ENCODE results near the gene ARHGAP31. TPM values are rescaled to one million over a fixed set of nuclear protein-coding genes. Genes with fewer than 3 reads are reported as not detected.
A peak's percentile ranks its signal among the peaks of the same experiment; 100 is the strongest.
"Not testable (repeated sequence)": the region's sequence is repeated elsewhere in the genome, so short reads cannot be mapped to it uniquely, and the experiment has no call there.

The ARHGAP31 gene
- total RNA-seq, 6 experiments from 2014 or later, result 1.6 to 8.7 (median 4.9) TPM

DNA sequence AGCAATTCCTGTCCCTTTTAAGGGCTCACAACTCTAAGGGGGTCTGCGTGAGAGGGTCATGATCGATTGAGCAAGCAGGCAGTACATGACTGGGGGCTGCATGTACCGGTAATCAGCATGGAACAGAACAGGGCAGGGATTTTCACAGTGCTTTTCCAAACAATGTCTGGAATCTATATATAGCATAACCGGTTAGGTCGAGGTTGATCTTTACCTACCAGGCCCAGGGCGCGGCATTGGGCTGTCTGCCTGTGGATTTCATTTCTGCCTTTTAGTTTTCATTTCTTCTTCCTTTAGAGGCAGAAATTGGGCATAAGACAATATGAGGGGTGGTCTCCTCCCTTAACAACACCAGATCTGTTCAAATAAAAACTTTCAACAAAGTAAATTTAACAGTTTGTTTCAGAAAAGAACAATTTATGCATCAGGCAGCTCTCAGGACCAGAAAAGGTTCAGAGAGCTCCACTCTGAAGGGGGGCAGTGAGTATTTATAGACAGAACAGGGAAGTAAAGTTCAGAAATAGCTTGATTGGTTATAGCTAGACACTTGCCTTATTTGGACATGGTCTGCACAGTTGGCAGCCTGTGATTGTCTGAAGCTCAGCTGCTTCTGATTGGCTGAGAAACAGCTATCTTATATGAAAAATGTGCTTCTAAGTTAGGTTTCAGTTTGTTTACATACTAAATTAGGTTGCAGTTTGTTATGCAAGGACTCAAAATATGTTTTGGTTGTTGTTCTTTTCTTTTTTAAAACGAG lies 36.4 kb upstream of the ARHGAP31 start:
- TF ChIP-seq, protein P1, sequence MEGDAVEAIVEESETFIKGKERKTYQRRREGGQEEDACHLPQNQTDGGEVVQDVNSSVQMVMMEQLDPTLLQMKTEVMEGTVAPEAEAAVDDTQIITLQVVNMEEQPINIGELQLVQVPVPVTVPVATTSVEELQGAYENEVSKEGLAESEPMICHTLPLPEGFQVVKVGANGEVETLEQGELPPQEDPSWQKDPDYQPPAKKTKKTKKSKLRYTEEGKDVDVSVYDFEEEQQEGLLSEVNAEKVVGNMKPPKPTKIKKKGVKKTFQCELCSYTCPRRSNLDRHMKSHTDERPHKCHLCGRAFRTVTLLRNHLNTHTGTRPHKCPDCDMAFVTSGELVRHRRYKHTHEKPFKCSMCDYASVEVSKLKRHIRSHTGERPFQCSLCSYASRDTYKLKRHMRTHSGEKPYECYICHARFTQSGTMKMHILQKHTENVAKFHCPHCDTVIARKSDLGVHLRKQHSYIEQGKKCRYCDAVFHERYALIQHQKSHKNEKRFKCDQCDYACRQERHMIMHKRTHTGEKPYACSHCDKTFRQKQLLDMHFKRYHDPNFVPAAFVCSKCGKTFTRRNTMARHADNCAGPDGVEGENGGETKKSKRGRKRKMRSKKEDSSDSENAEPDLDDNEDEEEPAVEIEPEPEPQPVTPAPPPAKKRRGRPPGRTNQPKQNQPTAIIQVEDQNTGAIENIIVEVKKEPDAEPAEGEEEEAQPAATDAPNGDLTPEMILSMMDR (IDR thresholded peaks at IDR 0.05), result no peak
- TF ChIP-seq POLR2A (IDR thresholded peaks at IDR 0.05), result no peak
- no peaks in the 10 kb centered on the region for H3K9me3 ChIP-seq
- no peaks in the 10 kb centered on the region for H3K4me1 ChIP-seq
- no peak overlapping the region for H3K4me3 ChIP-seq
- no peak for DNase-seq
- no peaks in the 10 kb centered on the region for H3K36me3 ChIP-seq
- intact Hi-C loops (cut with DNase I), result no loop called here
- H3K27ac ChIP-seq, result no peak overlapping the region
- 62% methylated on average over 6 of the region's 8 CpGs for WGBS (ENCODE audit: insufficient coverage, low coverage, low lambda C conversion rate, missing lambda C conversion rate)
- H3K27me3 ChIP-seq, result no peaks in the 10 kb centered on the region
- peak in 3 of 4 donors; percentile 29 to 34 (median 30) for ATAC-seq

DNA sequence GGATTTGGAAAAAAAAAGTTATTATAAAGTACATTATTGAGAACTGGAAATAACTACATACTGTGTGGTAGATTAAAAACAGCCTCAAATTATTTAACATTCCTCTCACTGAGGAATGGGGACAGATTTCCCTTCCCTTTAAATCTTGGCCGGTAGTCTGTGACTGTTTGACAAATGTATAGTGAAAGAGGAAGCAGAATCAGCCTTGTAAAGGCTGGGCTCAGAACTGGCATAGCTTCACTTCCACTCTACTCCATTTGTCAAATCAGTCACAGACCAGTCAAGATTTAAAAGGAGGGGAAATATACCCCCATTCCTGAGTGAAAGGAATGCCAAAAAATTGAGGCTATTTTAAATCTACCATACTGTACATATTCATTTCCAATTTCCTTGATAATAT lies 35.3 kb upstream of the ARHGAP31 start:
- H3K27ac ChIP-seq, result no peak overlapping the region
- ATAC-seq (peak; percentile 45 to 73 (median 57)), DNase-seq (no peak)
- no peak for TF ChIP-seq POLR2A (IDR thresholded peaks at IDR 0.05)
- TF ChIP-seq, protein P1 (IDR thresholded peaks at IDR 0.05), result no peak
- 0% methylated on average over 1 of the region's 1 CpG for WGBS (ENCODE audit: insufficient coverage, low coverage, low lambda C conversion rate, missing lambda C conversion rate)
- H3K4me3 ChIP-seq, result no peak overlapping the region
- no peaks in the 10 kb centered on the region for H3K9me3 ChIP-seq
- H3K27me3 ChIP-seq, result no peaks in the 10 kb centered on the region
- no peaks in the 10 kb centered on the region for H3K4me1 ChIP-seq
- H3K36me3 ChIP-seq, result no peaks in the 10 kb centered on the region
- intact Hi-C loops (cut with DNase I), result no loop called here

GRCh38 chr3:119259821-119260220 lies 34.4 kb upstream of the ARHGAP31 start:
- ATAC-seq (no peak), DNase-seq (no peak)
- no peaks in the 10 kb centered on the region for H3K36me3 ChIP-seq
- TF ChIP-seq POLR2A (IDR thresholded peaks at IDR 0.05), result no peak
- TF ChIP-seq, protein P1 (IDR thresholded peaks at IDR 0.05), result no peak
- intact Hi-C loops (cut with DNase I), result no loop called here
- no peaks in the 10 kb centered on the region for H3K9me3 ChIP-seq
- WGBS (ENCODE audit: insufficient coverage, low coverage, low lambda C conversion rate, missing lambda C conversion rate), result 64% methylated on average over 3 of the region's 4 CpGs
- H3K4me3 ChIP-seq, result no peak overlapping the region
- H3K4me1 ChIP-seq, result no peaks in the 10 kb centered on the region
- no peaks in the 10 kb centered on the region for H3K27me3 ChIP-seq
- no peak overlapping the region for H3K27ac ChIP-seq

- ATAC-seq (no peak), DNase-seq (no peak)
- intact Hi-C loops (cut with DNase I), result no loop called here
- no peaks in the 10 kb centered on the region for H3K4me1 ChIP-seq
- no peaks in the 10 kb centered on the region for H3K9me3 ChIP-seq
- H3K4me3 ChIP-seq, result no peak overlapping the region
- H3K27ac ChIP-seq, result no peak overlapping the region
- TF ChIP-seq POLR2A (IDR thresholded peaks at IDR 0.05), result no peak
- TF ChIP-seq, protein P1 (IDR thresholded peaks at IDR 0.05), result no peak
- no peaks in the 10 kb centered on the region for H3K27me3 ChIP-seq
- no peaks in the 10 kb centered on the region for H3K36me3 ChIP-seq
- 64% methylated on average over 5 of the region's 6 CpGs for WGBS (ENCODE audit: insufficient coverage, low coverage, low lambda C conversion rate, missing lambda C conversion rate)
Observed at GRCh38 chr3:119261055-119261454, 33.1 kb upstream of the ARHGAP31 start.

GRCh38 chr3:119270212-119270611 lies 24.0 kb upstream of the ARHGAP31 start:
- H3K4me1 ChIP-seq; H3K27me3 ChIP-seq; H3K27ac ChIP-seq; H3K36me3 ChIP-seq; intact Hi-C loops (cut with DNase I); ATAC-seq; H3K9me3 ChIP-seq; H3K4me3 ChIP-seq; DNase-seq: not testable (repeated sequence)
- 39% methylated on average over 2 of the region's 2 CpGs for WGBS (ENCODE audit: insufficient coverage, low coverage, low lambda C conversion rate, missing lambda C conversion rate)

Data from right lobe of liver (tissue), 6 donors.